Measurements from ENCODE around the gene SLC7A1. TPM values are rescaled to one million over a fixed set of nuclear protein-coding genes. Genes with fewer than 3 reads are reported as not detected.

Gene SLC7A1
- total and polyA plus RNA-seq, 2 donors (not counting 3 experiments of a cell fraction or from before 2014, with no cell fraction given) = 21.0 to 79.3 TPM

GRCh38 chr13:29532116-29532515, 63.4 kb downstream of the SLC7A1 start:
- FAIRE-seq = no peak
- BruUV-seq (replicated peaks) = no TSS peak
- H3K9ac ChIP-seq (replicated peaks; ENCODE audit: extremely low read depth, insufficient read depth, low read length) = no peak overlapping the region

More at GRCh38 chr13:29532116-29532515, 63.4 kb downstream of the SLC7A1 start:
- POLR2A ChIA-PET = no interaction called here
- peaks cover 11% of the 10 kb centered on the region for H3K79me2 ChIP-seq (ENCODE audit: control insufficient read depth, insufficient read depth, low read length)
- no peak overlapping the region for H2AFZ ChIP-seq (ENCODE audit: low read depth, low read length)
- H3K27ac ChIP-seq (ENCODE audit: insufficient read depth, low read depth, low read length) = no peak overlapping the region
- no peak overlapping the region for H3K4me3 ChIP-seq (replicated peaks in 1 of 3; ENCODE audit: insufficient read depth in 1 of 3, low read depth in 1 of 3, low read length in 3 of 3)
- DNase-seq (ENCODE audit: low read depth, low spot score) = no peak
- H3K9me3 ChIP-seq (replicated peaks; ENCODE audit: control insufficient read depth, insufficient read depth, low read length) = no peaks in the 10 kb centered on the region
- H4K20me1 ChIP-seq (replicated peaks; ENCODE audit: control insufficient read depth, extremely low read depth, insufficient read depth, low read length) = no peaks in the 10 kb centered on the region
- dilution Hi-C loops (cut with MboI; ENCODE audit: extremely low pct_ligation_motif_present, low sequenced_read_pairs) (no loop called here), intact Hi-C loops (cut with micrococcal nuclease) (no loop called here)
- H3K36me3 ChIP-seq (ENCODE audit: control insufficient read depth in 2 of 2, extremely low read depth in 1 of 2, insufficient read depth in 2 of 2, low read length in 2 of 2) = peaks cover 13 to 17% of the 10 kb centered on the region in 2 experiments
- H3K4me1 ChIP-seq (ENCODE audit: control insufficient read depth, extremely low read depth, insufficient read depth, low read length) = peaks cover 5% of the 10 kb centered on the region
- TF ChIP-seq CTCF (IDR thresholded peaks at IDR 0.05; ENCODE audit: extremely low read depth in 1 of 2, insufficient read depth in 1 of 2, low read depth in 1 of 2, low read length in 2 of 2) (no peak), EZH2 (IDR thresholded peaks at IDR 0.05; ENCODE audit: borderline replicate concordance, low read depth, low read length, severe bottlenecking) (no peak), MYC (IDR thresholded peaks at IDR 0.05; ENCODE audit: low read depth, low read length) (no peak), JUN (IDR thresholded peaks at IDR 0.05; ENCODE audit: borderline replicate concordance, insufficient read depth, insufficient read length, low read depth) (no peak), POLR2AphosphoS5 (IDR thresholded peaks at IDR 0.05; ENCODE audit: insufficient read depth, low read depth, low read length) (no peak), GATA2 (IDR thresholded peaks at IDR 0.05; ENCODE audit: insufficient read depth, insufficient read length, low read depth, low read length) (no peak), POLR2A (IDR thresholded peaks at IDR 0.05; ENCODE audit: low read depth, low read length) (no peak), FOS (IDR thresholded peaks at IDR 0.05; ENCODE audit: borderline replicate concordance, insufficient read depth, low read length) (no peak)
- TF ChIP-seq, protein P1, sequence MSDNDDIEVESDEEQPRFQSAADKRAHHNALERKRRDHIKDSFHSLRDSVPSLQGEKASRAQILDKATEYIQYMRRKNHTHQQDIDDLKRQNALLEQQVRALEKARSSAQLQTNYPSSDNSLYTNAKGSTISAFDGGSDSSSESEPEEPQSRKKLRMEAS (IDR thresholded peaks at IDR 0.05; ENCODE audit: insufficient read depth, insufficient read length) = no peak
- H3K4me2 ChIP-seq (ENCODE audit: insufficient read depth, low read length) = no peak overlapping the region
- H3K9me1 ChIP-seq (replicated peaks; ENCODE audit: control insufficient read depth, extremely low read depth, insufficient read depth, low read length) = no peaks in the 10 kb centered on the region
- no peaks in the 10 kb centered on the region for H3K27me3 ChIP-seq (ENCODE audit: control insufficient read depth in 2 of 2, insufficient read depth in 2 of 2, low read length in 2 of 2)
- CTCF ChIA-PET = interaction anchor here (1.5 kb wide), 1 partner anchor 41 kb away, joined by 4 read pairs; no protein-coding TSS in a partner anchor

Measured in endothelial cell of umbilical vein (primary cell).